GM19023 (cell line): Measurements from ENCODE around the gene RBM23.

ENCODE experiments used
- ATAC-seq: cut with Tn5 transposase; IDR thresholded peaks from one replicate; pipeline ENCODE4 v1.9.1; 2021; ENCODE audit warnings: mild to moderate bottlenecking, moderate library complexity; ENCODE audit not compliant: unreplicated experiment

Gene RBM23

DNA sequence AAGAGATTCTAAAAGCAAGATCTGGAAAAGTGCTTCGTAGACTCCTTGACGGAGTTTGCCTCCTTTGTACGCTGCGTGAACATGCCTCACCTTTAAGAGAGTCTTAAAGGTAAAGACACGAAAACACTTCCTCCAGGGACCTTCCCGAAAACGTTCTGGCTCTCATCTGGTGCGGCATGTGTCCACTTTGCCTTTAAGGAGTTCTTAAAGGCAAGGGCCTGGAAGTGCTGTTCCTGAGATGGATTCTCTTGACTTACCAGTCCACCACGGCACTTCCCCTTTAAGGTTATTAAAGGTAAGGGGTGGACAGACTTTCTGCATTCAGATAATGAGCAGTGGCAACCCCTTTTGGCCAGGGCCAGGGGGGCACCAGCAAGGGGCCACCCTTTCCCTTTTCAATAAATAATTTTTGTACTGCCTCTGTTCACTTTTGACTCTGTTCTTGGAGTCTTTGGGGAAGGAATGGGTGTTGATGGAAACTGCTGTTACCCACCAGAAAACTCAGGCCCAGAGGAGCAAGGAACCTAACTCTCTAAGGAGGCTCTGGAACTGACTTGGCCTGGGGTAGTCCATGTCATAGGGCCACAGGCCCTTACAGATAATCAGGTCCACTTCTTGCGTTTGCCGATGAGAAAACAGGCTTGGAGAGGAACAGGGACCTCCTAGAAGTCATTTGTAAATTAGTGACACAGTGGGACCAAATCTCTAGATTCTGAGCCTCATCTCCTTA lies 31.5 kb downstream of the RBM23 start:
- peak; percentile 39 for ATAC-seq

- ATAC-seq = peak; percentile 55
Observed at GRCh38 chr14:22886500-22887259, 32.3 kb downstream of the RBM23 start.

GRCh38 chr14:22885975-22886374 lies 33.0 kb downstream of the RBM23 start:
- no peak for ATAC-seq

GRCh38 chr14:22884738-22885523 lies 34.0 kb downstream of the RBM23 start:
- ATAC-seq = no peak

GRCh38 chr14:22884076-22884737 lies 34.7 kb downstream of the RBM23 start:
- ATAC-seq = no peak

DNA sequence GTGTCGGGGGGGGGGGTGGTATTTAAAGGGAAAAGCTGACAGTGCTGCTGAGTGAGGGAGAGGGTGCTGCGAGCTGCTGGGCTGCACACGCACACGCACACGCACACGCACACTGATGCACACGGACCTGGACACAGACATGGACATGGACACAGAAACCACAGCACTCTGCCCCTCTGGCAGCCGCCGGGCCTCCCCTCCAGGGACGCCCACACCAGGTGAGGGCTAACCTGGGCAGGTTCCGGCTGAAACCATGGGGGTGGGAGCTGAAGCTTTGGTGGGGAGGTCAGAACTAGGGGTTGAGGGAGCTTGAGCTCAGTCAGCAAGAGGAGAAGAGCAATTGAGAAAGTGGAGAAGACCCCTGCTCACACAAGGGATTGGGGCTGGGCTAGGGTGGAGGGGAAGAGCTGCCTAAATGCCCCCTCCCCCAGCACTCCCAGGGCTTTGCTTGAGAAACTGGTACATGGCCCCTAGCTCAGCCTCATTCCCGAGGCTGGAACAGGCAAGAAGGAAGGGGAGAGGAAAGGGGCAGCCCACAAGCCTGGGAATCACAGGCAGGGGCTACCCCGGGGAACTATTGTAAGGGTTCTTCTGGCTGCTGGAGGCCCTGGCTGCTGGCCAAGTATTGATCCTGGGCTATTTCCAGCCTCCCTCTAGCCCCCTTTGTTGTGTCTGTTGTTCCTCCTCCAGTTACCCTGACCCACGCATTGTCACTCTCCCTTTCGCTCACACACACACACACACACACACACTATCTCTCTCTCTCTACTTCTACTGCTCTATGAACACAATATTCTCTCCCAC lies 35.6 kb downstream of the RBM23 start, which contains the start of gene REM2:
Gene REM2 (plus strand): TSS at position 50 of the 804 bp plus-strand sequence. CDS start 66 bp downstream, at position 116.
- ATAC-seq = no peak

DNA sequence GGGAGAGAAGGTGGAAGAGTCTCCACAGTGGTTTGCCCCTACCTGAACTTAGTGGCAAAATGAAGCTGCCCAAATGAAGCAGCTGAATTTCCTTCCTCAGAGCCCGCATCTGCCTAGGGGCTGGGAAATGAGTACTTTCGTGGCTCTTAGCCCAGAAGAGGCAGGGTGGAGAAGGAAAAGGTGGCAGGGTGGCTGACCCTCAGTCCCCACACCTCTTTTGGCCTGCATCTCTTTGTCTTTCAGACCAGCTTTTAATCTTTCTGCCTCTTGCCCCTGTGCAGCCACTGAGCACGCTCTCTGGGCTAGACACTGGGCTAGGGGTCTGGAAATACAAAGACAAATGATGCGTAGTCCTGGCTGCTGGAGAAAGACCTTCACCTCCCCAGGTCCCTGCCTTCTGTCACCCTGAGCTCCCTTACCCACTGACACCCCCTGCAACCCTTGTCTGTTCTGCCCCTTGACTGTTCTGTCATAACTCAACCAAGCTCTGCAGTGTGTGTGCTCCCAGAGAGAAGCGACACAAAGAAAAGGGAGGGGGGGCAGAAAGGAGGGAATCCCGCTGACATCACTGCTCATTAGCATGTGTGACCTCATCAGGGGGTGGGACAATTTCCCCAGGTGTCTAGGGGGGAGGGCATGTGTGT lies 36.3 kb downstream of the RBM23 start:
- ATAC-seq = no peak

GRCh38 chr14:22882064-22882463 lies 36.9 kb downstream of the RBM23 start:
- ATAC-seq = no peak

DNA sequence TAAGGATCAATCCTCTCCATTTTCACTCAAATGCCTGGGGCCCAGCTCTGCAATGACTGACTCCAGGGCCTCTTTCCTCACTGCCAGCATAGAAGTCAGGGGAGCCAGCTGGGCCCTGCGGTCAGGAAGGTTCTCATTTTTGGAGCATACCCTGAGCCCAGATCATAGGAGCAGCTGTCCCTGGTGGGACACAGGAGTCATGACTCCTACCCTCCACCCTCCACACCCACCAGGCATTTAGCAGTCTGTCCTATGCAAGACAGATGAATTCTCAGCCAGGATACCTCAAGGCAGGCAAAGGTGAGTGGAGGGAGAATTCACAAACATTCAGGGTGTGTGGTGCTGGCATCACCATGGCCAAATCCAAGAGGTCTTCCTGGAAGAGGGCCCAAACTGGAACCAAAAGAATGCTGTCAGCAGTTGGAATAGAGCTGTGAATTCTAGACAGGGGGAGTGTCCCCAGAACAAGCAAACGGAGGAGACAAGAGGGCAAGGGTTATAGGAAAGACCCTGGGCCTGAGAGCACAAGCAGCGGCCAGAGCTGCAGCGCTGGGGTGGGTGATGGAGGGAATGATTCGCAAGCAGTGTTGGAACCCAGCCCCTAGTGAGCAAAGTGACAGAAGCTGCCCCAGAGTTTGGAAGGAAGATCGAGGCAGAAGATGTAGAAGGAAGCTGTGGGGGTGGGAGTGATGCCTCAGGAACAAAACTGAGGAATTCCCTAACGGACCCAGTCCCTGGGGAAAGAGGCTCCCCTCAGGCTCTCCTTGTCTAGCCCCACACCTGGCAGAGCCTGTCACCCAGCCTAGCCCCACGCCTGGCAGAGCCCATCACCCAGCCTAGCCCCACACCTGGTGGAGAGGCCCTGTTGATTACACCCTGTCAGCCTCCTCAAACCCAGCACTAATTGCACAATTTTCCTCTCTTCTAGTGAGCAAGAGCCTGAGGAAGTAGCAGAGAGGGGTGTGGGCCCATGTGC lies 40.4 kb downstream of the RBM23 start:
- ATAC-seq = no peak

DNA sequence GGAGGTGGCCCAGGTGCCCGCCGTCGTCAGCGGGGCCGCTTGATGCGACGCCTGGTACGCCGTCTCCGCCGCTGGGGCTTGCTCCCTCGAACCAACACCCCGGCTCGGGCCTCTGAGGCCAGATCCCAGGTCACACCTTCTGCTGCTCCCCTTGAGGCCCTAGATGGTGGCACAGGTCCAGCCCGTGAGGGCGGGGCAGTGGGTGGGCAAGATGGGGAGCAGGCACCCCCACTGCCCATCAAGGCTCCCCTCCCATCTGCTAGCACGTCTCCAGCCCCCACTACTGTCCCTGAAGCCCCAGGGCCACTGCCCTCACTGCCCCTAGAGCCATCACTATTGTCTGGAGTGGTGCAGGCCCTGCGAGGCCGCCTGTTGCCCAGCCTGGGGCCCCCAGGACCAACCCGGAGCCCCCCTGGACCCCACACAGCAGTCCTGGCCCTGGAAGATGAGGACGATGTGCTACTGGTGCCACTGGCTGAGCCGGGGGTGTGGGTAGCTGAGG lies 41.9 kb downstream of the RBM23 start:
- no peak for ATAC-seq

GRCh38 chr14:22875748-22876319 lies 43.1 kb downstream of the RBM23 start:
- no peak for ATAC-seq

DNA sequence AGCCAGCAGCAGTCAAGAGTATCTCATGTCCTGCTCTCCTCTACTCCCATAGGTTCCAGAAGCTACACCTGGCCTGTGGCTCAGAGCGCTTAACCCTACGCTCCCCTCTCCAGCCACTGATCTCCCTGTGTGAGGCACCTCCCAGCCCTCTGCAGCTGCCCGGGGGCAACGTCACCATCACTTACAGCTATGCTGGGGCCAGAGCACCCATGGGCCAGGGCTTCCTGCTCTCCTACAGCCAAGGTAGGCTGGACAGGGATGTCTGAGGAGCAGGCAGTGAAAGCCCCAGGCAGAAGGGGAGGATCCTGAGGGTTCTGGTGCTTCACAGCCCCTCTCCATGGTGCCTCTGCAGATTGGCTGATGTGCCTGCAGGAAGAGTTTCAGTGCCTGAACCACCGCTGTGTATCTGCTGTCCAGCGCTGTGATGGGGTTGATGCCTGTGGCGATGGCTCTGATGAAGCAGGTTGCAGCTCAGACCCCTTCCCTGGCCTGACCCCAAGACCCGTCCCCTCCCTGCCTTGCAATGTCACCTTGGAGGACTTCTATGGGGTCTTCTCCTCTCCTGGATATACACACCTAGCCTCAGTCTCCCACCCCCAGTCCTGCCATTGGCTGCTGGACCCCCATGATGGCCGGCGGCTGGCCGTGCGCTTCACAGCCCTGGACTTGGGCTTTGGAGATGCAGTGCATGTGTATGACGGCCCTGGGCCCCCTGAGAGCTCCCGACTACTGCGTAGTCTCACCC lies 43.8 kb downstream of the RBM23 start:
- ATAC-seq = no peak

- no peak for ATAC-seq
Observed at GRCh38 chr14:22872833-22873520, 46.0 kb downstream of the RBM23 start.

DNA sequence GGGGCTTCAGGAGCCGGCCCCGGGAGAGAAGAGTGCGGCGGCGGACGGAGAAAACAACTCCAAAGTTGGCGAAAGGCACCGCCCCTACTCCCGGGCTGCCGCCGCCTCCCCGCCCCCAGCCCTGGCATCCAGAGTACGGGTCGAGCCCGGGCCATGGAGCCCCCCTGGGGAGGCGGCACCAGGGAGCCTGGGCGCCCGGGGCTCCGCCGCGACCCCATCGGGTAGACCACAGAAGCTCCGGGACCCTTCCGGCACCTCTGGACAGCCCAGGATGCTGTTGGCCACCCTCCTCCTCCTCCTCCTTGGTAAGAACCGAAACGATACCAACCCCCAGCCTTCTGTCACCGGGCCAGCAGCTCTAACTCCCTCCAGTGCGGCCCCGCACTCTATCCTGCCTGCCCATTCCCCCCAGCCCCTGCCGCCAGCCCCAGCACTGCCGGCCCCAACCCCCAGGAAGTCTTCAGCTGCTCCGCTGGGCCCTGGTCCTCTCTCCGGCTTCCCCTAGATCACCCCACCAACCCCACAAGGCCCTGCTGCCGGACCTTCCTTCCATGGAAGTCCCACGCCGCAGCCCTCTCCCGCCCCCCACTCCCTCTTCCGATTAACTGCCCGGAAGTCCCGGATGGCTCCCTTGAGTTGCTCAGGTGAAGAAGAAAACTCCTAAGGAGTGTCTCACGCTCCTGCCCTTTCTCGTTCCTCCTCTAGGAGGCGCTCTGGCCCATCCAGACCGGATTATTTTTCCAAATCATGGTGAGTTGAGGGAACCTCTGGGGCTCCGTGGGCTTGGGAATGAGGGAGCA lies 46.7 kb downstream of the RBM23 start:
- peak; percentile 20 for ATAC-seq

DNA sequence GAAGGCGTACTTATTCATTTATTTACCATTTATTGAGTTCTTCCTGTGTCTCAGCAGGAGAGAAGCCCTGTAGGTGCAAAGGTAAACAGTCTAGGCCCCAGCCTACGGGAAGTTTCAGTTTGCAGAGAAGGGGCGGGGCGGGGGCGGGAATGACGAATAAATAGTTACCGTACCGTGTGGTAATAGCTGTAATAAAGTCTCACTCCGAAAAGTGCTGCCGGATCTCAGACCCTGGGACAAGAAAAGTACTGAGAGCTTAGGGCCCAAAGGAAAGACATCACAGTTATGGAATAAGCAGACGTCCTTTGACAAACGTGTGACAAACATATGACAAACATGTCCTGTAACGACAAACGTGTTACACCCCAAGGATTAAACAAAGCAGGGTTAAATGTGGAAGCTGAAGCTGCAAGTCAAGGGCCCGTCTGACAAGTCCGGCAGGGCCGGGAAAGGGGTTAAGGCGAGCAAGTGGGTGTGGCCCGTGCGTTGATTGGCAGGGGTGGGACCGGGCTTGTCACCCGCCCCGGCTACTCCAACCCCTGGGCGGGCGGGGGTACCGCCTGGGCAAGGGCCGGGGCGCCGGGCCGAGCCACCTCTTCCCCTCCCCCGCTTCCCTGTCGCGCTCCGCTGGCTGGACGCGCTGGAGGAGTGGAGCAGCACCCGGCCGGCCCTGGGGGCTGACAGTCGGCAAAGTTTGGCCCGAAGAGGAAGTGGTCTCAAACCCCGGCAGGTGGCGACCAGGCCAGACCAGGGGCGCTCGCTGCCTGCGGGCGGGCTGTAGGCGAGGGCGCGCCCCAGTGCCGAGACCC lies 47.5 kb downstream of the RBM23 start, which contains the start of gene LRP10:
Gene LRP10 (plus strand): TSS at position 517 of the 809 bp plus-strand sequence. CDS start 564 bp downstream, outside the sequence.
- ATAC-seq = peak; percentile 84
